ENCODE results near the gene CRYGS.
"Not testable (repeated sequence)": the region's sequence is repeated elsewhere in the genome, so short reads cannot be mapped to it uniquely, and the experiment has no call there.

The CRYGS gene

GRCh38 chr3:186551387-186551786 is 7.2 kb upstream of the CRYGS start:
- no peak for DNase-seq

- no peak for DNase-seq
Measured at GRCh38 chr3:186549497-186549896, 5.3 kb upstream of the CRYGS start.

- DNase-seq: no peak
Measured at GRCh38 chr3:186540835-186541226, 3.3 kb downstream of the CRYGS start.

GRCh38 chr3:186540221-186540834 is 3.9 kb downstream of the CRYGS start:
- DNase-seq: peak; percentile 30

GRCh38 chr3:186538779-186539178 is 5.4 kb downstream of the CRYGS start:
- no peak for DNase-seq

GRCh38 chr3:186536883-186537844 is 7.0 kb downstream of the CRYGS start:
- DNase-seq: no peak

- no peak for DNase-seq
Measured at GRCh38 chr3:186534113-186534669, 10.0 kb downstream of the CRYGS start.

GRCh38 chr3:186532598-186533072 is 11.5 kb downstream of the CRYGS start:
- no peak for DNase-seq

GRCh38 chr3:186531694-186532093 is 12.5 kb downstream of the CRYGS start:
- not testable (repeated sequence) for DNase-seq

- DNase-seq: no peak
Measured at GRCh38 chr3:186530415-186530814, 13.8 kb downstream of the CRYGS start.

GRCh38 chr3:186529201-186529999 is 14.8 kb downstream of the CRYGS start:
- peak; percentile 95 for DNase-seq

- no peak for DNase-seq
Measured at GRCh38 chr3:186526256-186526606, 17.9 kb downstream of the CRYGS start.

- no peak for DNase-seq
Measured at GRCh38 chr3:186525369-186526255, 18.6 kb downstream of the CRYGS start.

- DNase-seq: no peak
Measured at GRCh38 chr3:186524616-186525015, 19.6 kb downstream of the CRYGS start.

- DNase-seq: no peak
Measured at GRCh38 chr3:186523434-186523833, 20.7 kb downstream of the CRYGS start.

GRCh38 chr3:186523022-186523421 is 21.2 kb downstream of the CRYGS start:
- no peak for DNase-seq

- DNase-seq: no peak
Measured at GRCh38 chr3:186520957-186521842, 23.0 kb downstream of the CRYGS start.

GRCh38 chr3:186520431-186520830 is 23.7 kb downstream of the CRYGS start:
- peak; percentile 95 for DNase-seq

- no peak for DNase-seq
Measured at GRCh38 chr3:186519021-186519658, 25.0 kb downstream of the CRYGS start.

- DNase-seq: no peak
Measured at GRCh38 chr3:186517218-186517617, 27.0 kb downstream of the CRYGS start.

Data from NCI-H524 treated with DMSO at 0.1 percent for 48 hours (cell line).